ENCODE measurements around the gene ADSS2. TPM values are rescaled to one million over a fixed set of nuclear protein-coding genes. Genes with fewer than 3 reads are reported as not detected.
"Not testable (repeated sequence)": the region's sequence is repeated elsewhere in the genome, so short reads cannot be mapped to it uniquely, and the experiment has no call there.

The ADSS2 gene
- total RNA-seq, 2 experiments from 2014 or later: 66.1 to 67.8 TPM

GRCh38 chr1:244369256-244370057, 82.3 kb downstream of the ADSS2 start:
- no peak for DNase-seq
- H3K4me1 Mint-ChIP-seq: no peaks in the 10 kb centered on the region
- no peaks in the 10 kb centered on the region for H3K36me3 Mint-ChIP-seq
- H3K27ac Mint-ChIP-seq: no peak overlapping the region
- H3K9me3 Mint-ChIP-seq: peaks cover 8% of the 10 kb centered on the region
- no peaks in the 10 kb centered on the region for H3K27me3 Mint-ChIP-seq
- no peak overlapping the region for H3K4me3 Mint-ChIP-seq

- no peak overlapping the region for H3K4me3 Mint-ChIP-seq
- no peaks in the 10 kb centered on the region for H3K36me3 Mint-ChIP-seq
- peaks cover 8% of the 10 kb centered on the region for H3K9me3 Mint-ChIP-seq
- H3K4me1 Mint-ChIP-seq: no peaks in the 10 kb centered on the region
- no peak overlapping the region for H3K27ac Mint-ChIP-seq
- DNase-seq: no peak
- H3K27me3 Mint-ChIP-seq: no peaks in the 10 kb centered on the region
Observed at GRCh38 chr1:244368279-244368678, 83.4 kb downstream of the ADSS2 start.

GRCh38 chr1:244367399-244368114, 84.2 kb downstream of the ADSS2 start:
- DNase-seq: no peak
- Mint-ChIP-seq H3K9me3 (peaks cover 8% of the 10 kb centered on the region), H3K27ac (no peak overlapping the region), H3K4me3 (no peak overlapping the region), H3K27me3 (no peaks in the 10 kb centered on the region), H3K36me3 (no peaks in the 10 kb centered on the region), H3K4me1 (no peaks in the 10 kb centered on the region)

- H3K9me3 Mint-ChIP-seq: peaks cover 8% of the 10 kb centered on the region
- DNase-seq: no peak
- no peaks in the 10 kb centered on the region for H3K27me3 Mint-ChIP-seq
- H3K36me3 Mint-ChIP-seq: no peaks in the 10 kb centered on the region
- no peak overlapping the region for H3K4me3 Mint-ChIP-seq
- no peak overlapping the region for H3K27ac Mint-ChIP-seq
- H3K4me1 Mint-ChIP-seq: no peaks in the 10 kb centered on the region
Observed at GRCh38 chr1:244365809-244366208, 85.9 kb downstream of the ADSS2 start.

- H3K36me3 Mint-ChIP-seq, H3K27ac Mint-ChIP-seq, DNase-seq, H3K9me3 Mint-ChIP-seq, H3K27me3 Mint-ChIP-seq, H3K4me1 Mint-ChIP-seq, H3K4me3 Mint-ChIP-seq: not testable (repeated sequence)
Observed at GRCh38 chr1:244365262-244365661, 86.4 kb downstream of the ADSS2 start.

- peaks cover 8% of the 10 kb centered on the region for H3K9me3 Mint-ChIP-seq
- no peaks in the 10 kb centered on the region for H3K4me1 Mint-ChIP-seq
- DNase-seq: no peak
- no peak overlapping the region for H3K4me3 Mint-ChIP-seq
- H3K27ac Mint-ChIP-seq: no peak overlapping the region
- H3K27me3 Mint-ChIP-seq: no peaks in the 10 kb centered on the region
- no peaks in the 10 kb centered on the region for H3K36me3 Mint-ChIP-seq
Observed at GRCh38 chr1:244362476-244362875, 89.2 kb downstream of the ADSS2 start.

- peaks cover 8% of the 10 kb centered on the region for H3K9me3 Mint-ChIP-seq
- no peaks in the 10 kb centered on the region for H3K4me1 Mint-ChIP-seq
- no peak overlapping the region for H3K27ac Mint-ChIP-seq
- no peaks in the 10 kb centered on the region for H3K27me3 Mint-ChIP-seq
- no peak overlapping the region for H3K4me3 Mint-ChIP-seq
- H3K36me3 Mint-ChIP-seq: no peaks in the 10 kb centered on the region
- DNase-seq: no peak
Observed at GRCh38 chr1:244361764-244362473, 89.8 kb downstream of the ADSS2 start.

Other genes starting within 250 kb of the ADSS2 start
- gene CATSPERE, start 9.4 kb upstream of the ADSS2 start, total RNA-seq: under 1 TPM; 0.38 to 0.45 TPM
- gene DESI2, start 201.2 kb upstream of the ADSS2 start, total RNA-seq: 10 to 100 TPM; 33.8 to 37.0 TPM